GM21576 (cell line): ENCODE data around the gene IL17C.
A peak's percentile ranks its signal among the peaks of the same experiment; 100 is the strongest.
"Not testable (repeated sequence)": the region's sequence is repeated elsewhere in the genome, so short reads cannot be mapped to it uniquely, and the experiment has no call there.

Experiments used
- ATAC-seq: cut with Tn5 transposase; IDR thresholded peaks from one replicate; pipeline ENCODE4 v1.9.1; 2021; ENCODE audit warnings: mild to moderate bottlenecking, moderate library complexity; ENCODE audit not compliant: unreplicated experiment

IL17C gene

GRCh38 chr16:88655733-88656281, 17.4 kb downstream of the IL17C start:
- no peak for ATAC-seq

DNA sequence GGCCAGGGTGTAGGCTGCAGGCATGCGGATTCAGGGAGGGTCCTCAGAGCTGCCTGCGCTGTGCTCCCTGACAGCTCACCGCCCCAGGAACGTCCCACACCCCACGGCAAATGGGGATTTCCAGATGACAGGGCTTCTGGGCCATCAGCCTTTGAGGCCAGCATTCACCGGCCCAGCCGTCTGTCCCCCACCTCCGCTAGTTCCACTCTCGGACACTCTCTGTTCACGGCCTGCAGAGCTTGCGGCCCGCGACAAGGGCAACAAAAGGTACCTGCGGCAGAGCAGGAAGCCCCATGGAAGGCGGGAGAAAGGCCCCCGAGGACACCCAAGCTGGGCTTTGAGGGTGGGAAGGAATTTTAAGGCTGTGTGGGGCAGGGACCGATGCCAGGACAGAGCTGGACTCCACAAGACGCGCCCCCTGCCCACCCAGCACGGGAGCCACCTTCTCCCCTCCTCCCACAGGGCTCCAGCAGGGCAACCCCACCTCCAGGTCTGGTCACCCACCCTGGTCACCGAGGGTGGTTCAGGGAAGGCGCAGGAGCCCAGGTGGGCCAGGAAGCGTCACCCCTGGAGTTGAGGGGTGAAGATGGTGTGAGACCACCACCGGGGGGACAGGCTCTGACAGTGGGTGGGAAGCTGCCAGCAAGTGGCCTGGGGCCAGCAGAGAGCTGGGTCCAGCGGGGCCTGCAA, 18.1 kb downstream of the IL17C start:
- no peak for ATAC-seq

- no peak for ATAC-seq
Measured at GRCh38 chr16:88657371-88657770, 19.0 kb downstream of the IL17C start.

DNA sequence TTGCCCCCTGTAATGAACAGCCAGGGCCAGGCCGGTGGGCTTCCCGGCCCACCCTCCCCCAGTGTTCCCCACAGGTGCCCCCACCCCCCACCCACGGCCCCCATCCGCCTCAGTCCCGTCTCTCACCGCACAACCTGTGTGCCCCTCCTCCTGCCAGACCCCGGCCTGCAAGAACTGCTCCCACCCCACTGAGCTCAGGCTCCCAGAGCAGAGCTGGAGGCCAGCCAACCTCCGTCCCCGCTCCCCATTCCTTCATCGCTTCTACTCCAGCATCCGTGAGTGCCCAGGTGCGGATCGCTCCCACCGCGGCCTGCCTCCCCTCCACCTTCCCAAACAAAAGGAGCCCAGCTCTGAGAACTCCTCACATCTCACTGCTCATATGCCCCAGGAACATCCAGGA, 20.3 kb downstream of the IL17C start:
- no peak for ATAC-seq

DNA sequence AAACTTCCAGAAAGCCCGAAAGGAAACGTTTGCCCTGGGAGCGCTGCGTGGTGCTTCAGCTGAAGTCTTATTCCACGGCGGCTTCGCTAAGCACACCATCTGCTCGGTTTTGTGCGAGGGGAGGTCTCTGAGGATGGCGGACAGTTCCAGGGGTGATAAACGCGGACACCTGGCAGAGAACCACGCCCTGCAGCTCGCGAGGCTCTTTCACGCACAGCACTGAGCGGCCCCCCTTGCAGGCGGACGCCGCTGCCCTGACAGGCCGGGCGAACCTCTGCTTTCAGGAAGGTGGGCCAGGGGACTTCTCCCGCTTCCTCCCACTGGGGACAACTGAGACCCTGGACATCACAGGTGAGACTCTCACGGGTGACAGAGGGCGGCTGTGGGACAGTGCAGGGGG, 20.8 kb downstream of the IL17C start:
- ATAC-seq = no peak

DNA sequence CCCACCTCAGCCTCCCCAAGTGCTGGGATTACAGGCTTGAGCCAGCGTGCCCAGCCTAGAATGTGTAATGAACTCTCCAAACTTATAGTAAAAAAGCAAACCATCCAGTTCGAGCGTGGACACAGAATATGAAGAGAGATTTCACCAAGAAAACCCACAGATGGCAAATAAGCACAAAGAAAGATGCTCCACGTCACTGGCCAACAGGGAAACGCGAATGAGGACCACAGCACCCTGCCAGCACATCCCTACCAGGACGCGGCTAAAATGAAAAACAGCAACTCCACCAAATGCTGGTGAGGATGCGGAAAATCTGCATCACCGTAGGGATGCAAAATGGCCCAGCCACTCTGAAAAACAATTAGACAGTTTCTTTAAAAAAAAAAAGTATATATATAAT, 23.1 kb downstream of the IL17C start:
- ATAC-seq = no peak

- no peak for ATAC-seq
Measured at GRCh38 chr16:88662222-88662842, 24.0 kb downstream of the IL17C start.

DNA sequence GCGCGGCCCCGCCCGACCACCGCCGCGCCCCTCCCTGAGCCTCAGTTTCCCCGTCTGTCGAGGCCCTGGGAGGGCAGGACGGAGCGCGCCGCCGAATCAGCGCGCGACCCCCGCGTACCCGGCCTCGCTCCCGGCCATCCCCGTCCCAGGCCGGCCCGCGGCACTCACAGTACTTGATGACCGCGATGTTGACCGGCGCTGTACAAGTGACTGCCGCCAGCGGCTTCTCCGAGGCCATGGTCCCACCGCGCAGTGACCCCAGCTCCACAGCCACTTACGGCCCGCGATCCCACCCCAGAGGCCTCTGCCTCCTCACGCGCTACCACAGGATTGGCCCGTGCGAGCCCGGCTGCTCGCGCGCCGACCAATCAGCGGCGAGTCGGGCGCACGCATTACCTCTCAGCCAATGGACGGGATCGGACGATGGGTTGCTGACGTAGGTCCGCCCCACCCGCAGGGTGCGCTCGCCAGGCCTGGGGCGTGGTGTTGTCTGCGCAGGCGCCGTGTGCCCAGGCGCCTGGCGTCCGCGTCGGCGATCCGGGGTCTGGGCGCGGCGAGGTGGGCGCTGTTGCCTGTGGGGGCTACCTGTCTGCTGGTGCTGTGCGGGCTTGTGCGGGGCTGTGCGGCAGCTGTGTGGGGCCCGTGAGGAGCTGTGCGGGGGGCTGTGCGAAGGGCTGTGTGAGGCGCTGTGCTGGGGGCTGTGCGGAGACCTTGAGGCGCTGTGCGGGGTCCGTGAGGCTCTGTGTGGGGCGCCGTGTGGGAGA, 24.7 kb downstream of the IL17C start, which contains the start of gene MVD:
Gene MVD (minus strand): TSS at position 249 of the 764 bp plus-strand sequence. CDS start 11 bp downstream, at position 238.
- ATAC-seq = peak; percentile 93

- no peak for ATAC-seq
Measured at GRCh38 chr16:88665148-88665547, 26.8 kb downstream of the IL17C start.

- no peak for ATAC-seq
Measured at GRCh38 chr16:88665570-88665969, 27.2 kb downstream of the IL17C start.

- ATAC-seq = no peak
Measured at GRCh38 chr16:88667461-88667860, 29.1 kb downstream of the IL17C start.

DNA sequence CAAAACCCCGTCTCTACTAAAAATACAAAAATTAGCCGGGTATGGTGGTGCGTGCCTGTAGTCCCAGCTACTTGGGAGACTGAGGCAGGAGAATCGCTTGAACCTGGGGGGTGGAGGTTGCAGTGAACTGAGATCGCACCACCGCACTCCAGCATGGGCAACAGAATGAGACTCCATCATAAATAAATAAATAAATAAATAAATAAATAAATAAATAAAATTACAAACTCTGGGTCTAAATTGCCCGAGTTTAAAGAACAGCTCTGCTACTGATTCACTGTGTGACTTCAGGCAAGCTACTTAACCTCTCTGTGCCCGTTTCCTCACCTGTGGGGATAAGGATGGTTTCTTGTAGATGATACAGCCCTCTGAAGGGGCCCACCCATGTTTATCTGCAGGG, 31.1 kb downstream of the IL17C start:
- not testable (repeated sequence) for ATAC-seq

GRCh38 chr16:88669980-88670379, 31.6 kb downstream of the IL17C start:
- ATAC-seq = no peak

DNA sequence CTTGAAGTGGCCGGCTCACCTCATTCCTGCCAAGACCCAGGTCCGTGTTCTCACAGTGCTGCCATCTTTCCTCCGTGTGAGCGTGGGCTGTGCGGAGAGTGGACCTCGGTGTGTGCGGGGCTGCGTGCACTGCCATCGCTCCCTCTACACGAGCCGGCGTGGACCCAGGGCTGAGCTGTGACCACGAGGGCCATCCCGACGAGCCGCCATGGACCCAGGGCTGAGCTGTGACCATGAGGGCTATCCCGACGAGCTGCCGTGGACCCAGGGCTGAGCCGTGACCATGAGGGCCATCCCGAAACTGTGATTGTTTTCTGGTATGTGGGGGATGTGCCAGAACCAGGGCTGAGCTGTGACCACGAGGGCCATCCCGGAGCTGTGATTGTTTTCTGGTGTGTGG, 33.4 kb downstream of the IL17C start:
- ATAC-seq = no peak

- ATAC-seq = no peak
Measured at GRCh38 chr16:88672776-88673175, 34.4 kb downstream of the IL17C start.

- no peak for ATAC-seq
Measured at GRCh38 chr16:88673716-88674379, 35.5 kb downstream of the IL17C start.

DNA sequence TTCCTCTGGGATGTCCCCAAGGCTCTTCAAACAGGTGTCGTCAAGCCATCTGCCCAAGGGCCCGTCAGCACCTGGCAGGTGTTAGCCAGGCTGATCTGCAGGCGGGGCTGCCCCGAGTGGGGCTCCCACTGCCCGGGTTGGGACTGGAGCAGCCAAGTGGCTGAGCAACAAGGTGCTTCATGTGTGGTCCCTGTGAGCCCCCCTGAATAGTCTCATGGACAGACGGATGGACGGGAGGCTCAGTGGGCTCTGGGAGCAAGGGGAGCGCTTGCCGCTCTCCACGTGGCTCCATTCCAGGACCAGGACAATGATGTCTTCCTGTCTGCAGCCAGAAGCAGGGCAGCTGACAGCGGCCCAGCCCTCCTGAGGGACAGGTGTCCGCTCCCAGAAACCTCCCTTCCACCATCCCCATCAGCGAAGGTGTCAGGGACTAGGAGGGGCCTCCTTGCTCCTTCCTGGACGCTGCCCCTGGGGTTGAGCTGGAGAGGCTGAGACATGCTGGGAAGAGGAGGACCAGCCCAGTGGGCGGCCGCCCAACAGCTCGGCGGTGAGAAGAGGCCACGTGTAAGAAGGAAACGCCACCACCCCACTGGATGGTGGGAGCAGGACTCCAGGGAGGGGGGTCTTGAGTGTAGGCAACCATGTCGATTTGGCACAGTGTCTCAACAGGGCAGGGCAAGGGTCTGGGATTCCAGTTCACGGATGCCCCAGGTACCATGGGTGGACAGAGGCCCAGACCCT, 38.3 kb downstream of the IL17C start:
- no peak for ATAC-seq

GRCh38 chr16:88677721-88678120, 39.3 kb downstream of the IL17C start:
- no peak for ATAC-seq

DNA sequence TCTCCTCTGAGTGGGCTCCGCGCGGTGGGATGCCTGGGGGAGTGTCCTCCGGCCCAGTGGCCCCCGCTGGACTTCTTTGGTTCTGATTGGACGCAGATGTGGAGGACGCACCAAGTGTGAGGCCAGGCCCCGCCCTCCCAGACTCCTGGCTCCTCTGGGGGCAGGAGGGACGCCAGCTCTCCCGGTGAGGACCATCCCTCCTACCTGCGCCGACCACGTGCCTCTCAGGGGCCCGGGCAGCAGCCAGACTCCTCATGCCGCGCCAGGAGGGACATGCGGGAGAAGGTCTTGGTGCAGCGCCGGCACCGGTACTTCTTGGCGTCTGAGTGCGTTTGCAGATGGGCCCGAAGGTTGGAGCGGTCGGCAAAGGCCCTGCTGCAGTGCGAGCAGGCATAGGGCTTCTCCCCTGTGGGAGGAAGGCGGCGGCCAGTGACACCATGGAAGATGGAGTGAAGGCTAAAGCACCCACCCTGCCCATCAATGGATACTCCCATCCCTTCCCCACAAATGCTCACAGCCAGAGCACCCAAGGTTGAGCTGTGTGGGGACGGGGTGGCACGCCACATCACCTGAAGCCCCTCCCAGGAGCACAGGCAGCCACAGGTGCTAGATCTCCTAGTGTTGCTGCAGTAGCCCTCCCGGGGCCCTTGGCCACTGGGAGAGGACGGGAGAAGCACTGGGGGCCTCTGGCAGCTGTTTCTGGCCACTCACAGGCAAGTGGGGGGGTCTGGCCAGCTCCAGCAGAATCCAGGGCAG, 40.0 kb downstream of the IL17C start:
- ATAC-seq = no peak
